Aorta (tissue), 5 donors: ENCODE data around the gene EGFL7. TPM values are rescaled to one million over a fixed set of nuclear protein-coding genes. Genes with fewer than 3 reads are reported as not detected.

Source experiments
- ATAC-seq: fragments of 200-7000 bp; cut with Tn5 transposase; one replicate; pipeline ENCODE4 v1.9.1; 2022; ENCODE audit warnings: moderate library complexity; ENCODE audit not compliant: low FRiP score
- DNase-seq, 2 donors: peaks; one replicate each; pipeline ENCODE4 v3.0.0-alpha.2; 2020
- H3K27ac ChIP-seq, 2 donors: one replicate each; pipeline ENCODE4 v1.5.1; 2013; ENCODE audit warnings: low read length in 2 of 2, mild to moderate bottlenecking in 2 of 2, moderate library complexity in 2 of 2, control low read depth in 1 of 2, inconsistent platforms in 1 of 2, low read depth in 1 of 2
- H3K27me3 ChIP-seq, 2 donors: one replicate each; pipeline ENCODE4 v1.6.1; 2013; ENCODE audit warnings: control low read depth in 1 of 2, low read length in 1 of 2, mild to moderate bottlenecking in 1 of 2, moderate library complexity in 1 of 2; ENCODE audit not compliant: insufficient read depth in 2 of 2, control insufficient read depth in 1 of 2
- H3K36me3 ChIP-seq, 2 donors: one replicate each; pipeline ENCODE4 v1.6.1; 2013; ENCODE audit warnings: control low read depth in 1 of 2, low read length in 1 of 2, mild to moderate bottlenecking in 1 of 2; ENCODE audit not compliant: insufficient read depth in 2 of 2, control insufficient read depth in 1 of 2
- H3K4me1 ChIP-seq, 2 donors: one replicate each; pipeline ENCODE4 v1.6.1; 2013; ENCODE audit warnings: low read length in 2 of 2, control low read depth in 1 of 2, mild to moderate bottlenecking in 1 of 2, moderate library complexity in 1 of 2; ENCODE audit not compliant: insufficient read depth in 2 of 2, control insufficient read depth in 1 of 2
- H3K4me3 ChIP-seq, 2 donors: one replicate each; pipeline ENCODE4 v1.5.1; 2013; ENCODE audit warnings: low read length in 2 of 2, control low read depth in 1 of 2, mild to moderate bottlenecking in 1 of 2
- H3K9me3 ChIP-seq: one replicate; pipeline ENCODE4 v1.6.1; 2013; ENCODE audit warnings: mild to moderate bottlenecking, low read length; ENCODE audit not compliant: control insufficient read depth
- WGBS, 2 donors: extraction: QIAGEN DNeasy Blood & Tissue Kit; methylation state at CpG; one replicate each; pipeline ENCODE4 v1.1.7; 2013; 5-methylcytosine and 5-hydroxymethylcytosine counted together
- intact Hi-C, 2 donors: fragments of 100-400 bp; cut with DNase I; formaldehyde crosslinking; loops; one replicate each; pipeline versions ENCODE4 v1.14.2 to v1.15.0; 2022
- polyA plus RNA-seq, 2 donors: library from polyadenylated mRNA; stranded (reverse); fragments of 200-250 nt; gene quantifications; one replicate each; pipeline ENCODE4 v1.2.3, GENCODE V29; 2013
- total RNA-seq, 2 donors: library from RNA; stranded (reverse); fragmentation: NEBNext Ultra II Directional; extraction: Animal tissue kit (Norgen Biotek cat#: 25700); gene quantifications; one replicate each; pipeline ENCODE4 v1.2.1, GENCODE V29; 2021
- donor health status: healthy with polysubstance abuse.
- donor health status: Bipolar disorder and iron deficiency.
- donor health status: DM: no; HTN: no; CAD: no.
- donor health status: DM: no; HTN: no; CAD: no.
- donor health status: DM: yes; HTN: yes; CAD: no.

Gene EGFL7
- total and polyA plus RNA-seq, 4 donors: 13.1 to 308 (median 55.3) TPM

DNA sequence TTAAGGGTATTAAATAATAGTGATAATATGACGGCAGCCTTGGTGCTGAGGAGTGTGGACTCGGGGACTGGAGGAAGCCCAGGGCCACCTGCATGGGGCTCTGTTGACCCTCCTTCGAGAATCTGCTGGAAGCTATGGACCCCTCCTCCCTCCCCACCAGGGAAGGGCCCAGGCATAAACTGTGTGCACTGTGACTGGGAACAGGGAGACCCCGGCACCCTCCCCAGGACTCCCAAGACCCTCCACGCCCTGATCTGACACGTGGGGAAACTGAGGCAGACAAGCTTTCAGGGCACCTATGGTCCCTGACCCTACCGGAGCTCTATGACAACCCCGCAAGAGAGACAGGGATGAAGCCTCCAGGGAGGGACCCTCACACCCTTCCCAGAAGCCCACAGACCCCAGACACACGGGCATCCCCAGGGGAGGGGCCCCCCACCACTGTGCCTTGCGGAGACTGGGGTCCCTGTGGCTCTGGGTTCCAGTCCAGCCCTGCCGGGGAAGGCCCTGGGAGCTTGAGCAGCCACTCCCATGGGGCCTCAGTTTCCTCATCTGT lies 6.5 kb upstream of the EGFL7 start:
- H3K27ac ChIP-seq: no peak overlapping the region
- intact Hi-C loops: no loop called here
- H3K4me3 ChIP-seq: no peak overlapping the region
- ATAC-seq (peak; percentile 13), DNase-seq (peak in 1 of 2 donors; percentile 44)
- no peaks in the 10 kb centered on the region for H3K27me3 ChIP-seq
- H3K36me3 ChIP-seq: no peaks in the 10 kb centered on the region
- no peaks in the 10 kb centered on the region for H3K4me1 ChIP-seq
- H3K9me3 ChIP-seq: no peaks in the 10 kb centered on the region
- WGBS, 2 donors: 67 to 68% methylated on average over 11 of the region's 11 CpGs

DNA sequence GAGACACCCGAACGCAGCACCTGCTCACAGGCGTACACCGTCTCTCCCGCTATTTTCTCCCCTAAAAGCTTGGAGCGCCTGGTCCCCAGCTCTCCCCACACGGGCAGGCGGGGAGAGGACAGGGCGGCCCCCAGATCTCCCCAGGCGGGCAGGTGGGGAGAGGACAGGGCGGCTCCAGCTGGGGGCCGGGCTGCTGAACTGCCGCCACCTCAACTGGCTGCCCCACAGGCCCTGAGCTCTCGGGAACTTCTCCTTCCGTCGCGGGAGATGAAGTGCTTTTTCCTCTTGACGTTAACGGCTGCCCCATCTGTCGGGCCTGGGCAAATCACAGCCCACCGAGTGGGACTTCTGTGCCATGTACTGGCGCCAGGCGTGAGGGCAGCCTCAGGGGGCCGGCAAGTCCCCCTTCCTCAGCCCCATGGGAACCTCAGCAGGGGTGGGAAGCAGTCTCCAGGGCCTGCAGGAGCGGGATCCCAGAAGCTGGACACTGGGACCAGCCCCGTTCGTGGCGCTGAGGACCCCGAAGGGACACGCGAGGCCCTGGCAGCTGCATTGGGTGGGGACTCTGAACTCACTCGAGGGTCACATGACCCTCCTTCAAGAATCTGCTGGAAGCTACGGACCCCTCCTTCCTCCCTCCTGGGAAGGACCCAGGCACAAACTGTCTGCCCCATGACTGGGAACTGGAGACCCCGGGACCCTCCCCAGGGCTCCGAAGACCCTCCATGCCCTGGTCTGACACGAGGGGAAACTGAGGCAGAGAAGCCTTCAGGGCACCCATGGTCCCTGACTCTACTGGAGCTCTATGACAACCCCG lies 5.7 kb upstream of the EGFL7 start:
- Histone ChIP-seq H3K27ac (no peak overlapping the region), H3K36me3 (no peaks in the 10 kb centered on the region), H3K9me3 (no peaks in the 10 kb centered on the region), H3K4me1 (no peaks in the 10 kb centered on the region), H3K27me3 (no peaks in the 10 kb centered on the region), H3K4me3 (no peak overlapping the region)
- intact Hi-C loops: no loop called here
- 67 to 68% methylated on average over 36 to 37 of the region's 37 CpGs for WGBS, 2 donors
- no peak for ATAC-seq
- peak in 1 of 2 donors; percentile 47 for DNase-seq

DNA sequence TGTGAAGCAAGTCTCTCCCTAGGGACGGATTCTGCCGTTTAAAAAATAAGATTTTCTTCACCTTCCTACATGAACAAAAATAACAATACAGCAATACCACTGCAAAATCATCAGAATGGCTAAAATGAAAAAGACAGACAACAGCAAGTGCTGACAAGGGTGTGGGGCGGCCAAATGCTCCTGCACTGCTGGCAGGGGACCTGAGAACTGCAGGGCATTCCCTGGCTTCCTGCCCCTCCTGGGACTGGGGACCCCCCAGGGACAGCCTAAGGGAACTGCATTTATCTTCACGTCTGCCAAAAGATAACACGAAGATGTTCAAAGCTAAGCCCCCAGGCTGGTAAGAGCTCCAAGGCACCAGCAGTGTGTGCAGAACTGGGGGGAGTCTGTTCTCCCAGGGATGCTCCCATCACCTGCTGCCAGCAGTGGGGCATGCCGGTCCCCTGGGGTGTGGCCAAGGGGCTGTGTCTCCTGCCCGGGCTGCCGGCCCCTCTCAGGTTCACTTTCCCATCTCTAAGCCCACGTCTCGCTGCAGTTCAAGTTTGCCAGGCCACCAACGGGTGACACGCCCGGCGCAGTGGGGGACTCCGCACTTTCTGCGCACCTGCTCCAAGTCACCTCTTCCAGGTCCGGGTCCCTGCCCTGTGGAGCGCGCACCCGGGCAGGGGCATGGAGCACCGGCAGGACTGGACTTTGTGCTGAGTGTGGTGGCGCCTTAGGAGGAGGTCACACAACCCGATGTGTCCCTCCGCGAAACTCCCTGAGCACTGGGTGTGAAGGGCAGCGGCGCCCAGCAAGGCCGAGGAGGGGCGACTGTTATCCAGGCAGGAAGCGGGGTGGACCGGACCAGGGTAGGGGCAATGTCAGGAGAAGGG lies 4.5 kb upstream of the EGFL7 start:
- H3K27ac ChIP-seq: no peak overlapping the region
- ATAC-seq: no peak
- H3K27me3 ChIP-seq: no peaks in the 10 kb centered on the region
- no peaks in the 10 kb centered on the region for H3K36me3 ChIP-seq
- no peak overlapping the region for H3K4me3 ChIP-seq
- no peaks in the 10 kb centered on the region for H3K9me3 ChIP-seq
- H3K4me1 ChIP-seq: no peaks in the 10 kb centered on the region
- intact Hi-C loops: no loop called here
- 76 to 77% methylated on average over 31 of the region's 31 CpGs for WGBS, 2 donors
- DNase-seq: no peak

DNA sequence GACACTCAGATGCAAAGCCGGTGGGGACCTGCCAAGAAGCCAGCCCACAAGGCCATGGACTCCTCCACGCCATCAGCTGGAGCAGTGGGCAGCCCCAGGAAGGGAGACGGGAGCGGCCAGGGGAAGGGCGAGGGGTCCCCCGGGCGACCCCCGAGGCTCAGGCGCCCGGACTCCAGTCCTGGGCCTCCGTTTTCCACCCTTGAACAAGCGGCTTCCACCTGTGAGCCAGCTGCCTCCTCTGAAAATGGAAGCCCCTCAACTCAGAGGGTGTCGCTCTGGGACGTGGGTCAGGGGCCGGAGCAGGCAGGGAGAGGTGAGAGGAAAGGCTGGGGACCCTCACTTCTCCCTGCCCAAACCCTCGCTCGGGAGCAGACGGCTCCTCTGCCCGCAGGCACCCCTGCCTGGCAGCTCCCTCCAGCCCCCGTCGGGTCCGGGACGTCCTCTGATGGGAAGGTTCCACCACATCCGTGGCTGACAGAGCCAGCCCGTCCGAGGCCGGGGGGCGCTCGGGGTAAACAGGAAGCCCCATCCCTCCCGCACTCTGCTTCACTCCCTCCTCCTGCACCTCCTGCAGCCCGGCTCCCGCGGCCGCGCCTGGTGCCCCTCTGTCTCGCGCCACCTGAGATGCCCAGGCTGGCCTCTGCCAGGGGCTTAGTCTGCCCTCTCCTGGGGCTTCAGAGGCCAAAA lies 3.7 kb upstream of the EGFL7 start:
- Histone ChIP-seq H3K4me3 (no peak overlapping the region), H3K9me3 (no peaks in the 10 kb centered on the region), H3K4me1 (no peaks in the 10 kb centered on the region), H3K36me3 (no peaks in the 10 kb centered on the region), H3K27me3 (no peaks in the 10 kb centered on the region), H3K27ac (no peak overlapping the region)
- WGBS, 2 donors: 56 to 58% methylated on average over 36 to 37 of the region's 37 CpGs
- DNase-seq: no peak
- no peak for ATAC-seq
- intact Hi-C loops: no loop called here

DNA sequence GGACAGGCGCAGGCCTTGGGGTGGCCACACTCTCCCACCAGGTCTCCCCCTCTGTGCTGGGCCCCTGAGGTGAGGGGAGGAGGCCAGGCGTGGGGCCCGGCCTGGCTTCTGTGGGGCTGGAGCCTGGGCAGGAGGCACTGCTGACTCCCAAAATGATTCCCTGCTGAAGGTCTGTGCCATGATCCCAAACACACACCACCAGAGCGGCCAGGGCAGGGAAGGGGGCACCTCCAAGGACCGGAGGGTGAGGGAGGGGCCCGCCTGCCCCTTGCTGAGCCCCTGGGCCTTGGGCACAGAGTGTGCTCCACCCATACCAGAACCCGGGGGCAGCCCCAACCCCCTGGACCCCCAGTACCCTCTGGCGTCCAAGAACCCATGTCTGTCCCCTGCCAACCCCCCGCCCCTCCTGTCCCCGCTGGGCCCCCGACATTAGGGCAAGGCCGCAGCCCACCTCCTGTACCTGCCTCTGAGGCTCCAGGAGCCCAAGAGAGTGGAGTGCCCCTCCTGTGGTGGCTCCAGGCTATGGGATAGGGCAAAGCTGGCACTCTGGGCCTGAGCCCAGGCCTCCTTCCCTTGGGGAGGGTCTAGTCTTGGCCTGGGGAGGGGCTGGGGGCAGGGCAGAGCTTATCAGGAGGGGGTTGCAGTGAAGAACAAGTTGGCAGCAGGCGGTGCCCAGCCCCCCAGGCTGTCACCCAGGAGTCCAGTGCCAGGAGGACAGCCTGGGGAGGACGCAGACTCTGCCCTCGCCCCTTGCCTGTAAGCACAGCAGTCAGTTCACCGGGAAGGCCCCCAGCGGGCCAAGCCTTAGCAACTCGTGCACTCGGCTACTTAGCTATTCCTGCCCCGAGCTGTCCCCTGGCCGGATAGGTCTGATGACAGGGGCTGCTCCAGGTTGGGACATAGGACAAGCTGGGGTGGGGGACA lies 2.6 kb upstream of the EGFL7 start:
- intact Hi-C loops: no loop called here
- ATAC-seq (no peak), DNase-seq (no peak)
- no peaks in the 10 kb centered on the region for H3K4me1 ChIP-seq
- no peaks in the 10 kb centered on the region for H3K9me3 ChIP-seq
- 82% methylated on average over 19 to 21 of the region's 21 CpGs for WGBS, 2 donors
- H3K27ac ChIP-seq: no peak overlapping the region
- no peaks in the 10 kb centered on the region for H3K36me3 ChIP-seq
- H3K4me3 ChIP-seq: no peak overlapping the region
- H3K27me3 ChIP-seq: no peaks in the 10 kb centered on the region

DNA sequence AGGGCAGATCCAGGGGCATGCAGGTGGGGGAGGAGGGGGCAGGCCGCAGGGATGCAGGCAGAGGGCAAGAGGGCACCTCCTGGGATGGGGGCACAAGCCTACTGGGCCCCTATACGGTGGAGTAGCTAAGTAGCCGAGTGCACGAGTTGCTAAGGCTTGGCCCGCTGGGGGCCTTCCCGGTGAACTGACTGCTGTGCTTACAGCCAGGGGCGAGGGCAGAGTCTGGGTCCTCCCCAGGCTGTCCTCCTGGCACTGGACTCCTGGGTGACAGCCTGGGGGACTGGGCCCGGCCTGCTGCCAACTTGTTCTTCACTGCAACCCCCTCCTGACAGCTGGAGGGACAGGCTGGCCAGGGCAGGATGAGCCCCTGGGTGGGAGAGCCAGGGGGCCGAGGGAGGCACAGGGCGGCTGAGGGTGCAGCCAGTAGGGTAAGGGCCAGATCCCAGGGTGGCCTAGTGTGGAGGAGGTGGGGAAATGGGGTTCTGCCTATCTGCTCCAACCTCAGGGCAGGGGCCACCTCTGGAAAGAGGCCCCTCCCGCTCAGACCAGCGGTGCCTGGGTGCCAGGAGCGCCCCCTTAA lies 1.7 kb upstream of the EGFL7 start:
- Histone ChIP-seq H3K27ac (no peak overlapping the region), H3K4me3 (no peak overlapping the region), H3K27me3 (no peaks in the 10 kb centered on the region)

DNA sequence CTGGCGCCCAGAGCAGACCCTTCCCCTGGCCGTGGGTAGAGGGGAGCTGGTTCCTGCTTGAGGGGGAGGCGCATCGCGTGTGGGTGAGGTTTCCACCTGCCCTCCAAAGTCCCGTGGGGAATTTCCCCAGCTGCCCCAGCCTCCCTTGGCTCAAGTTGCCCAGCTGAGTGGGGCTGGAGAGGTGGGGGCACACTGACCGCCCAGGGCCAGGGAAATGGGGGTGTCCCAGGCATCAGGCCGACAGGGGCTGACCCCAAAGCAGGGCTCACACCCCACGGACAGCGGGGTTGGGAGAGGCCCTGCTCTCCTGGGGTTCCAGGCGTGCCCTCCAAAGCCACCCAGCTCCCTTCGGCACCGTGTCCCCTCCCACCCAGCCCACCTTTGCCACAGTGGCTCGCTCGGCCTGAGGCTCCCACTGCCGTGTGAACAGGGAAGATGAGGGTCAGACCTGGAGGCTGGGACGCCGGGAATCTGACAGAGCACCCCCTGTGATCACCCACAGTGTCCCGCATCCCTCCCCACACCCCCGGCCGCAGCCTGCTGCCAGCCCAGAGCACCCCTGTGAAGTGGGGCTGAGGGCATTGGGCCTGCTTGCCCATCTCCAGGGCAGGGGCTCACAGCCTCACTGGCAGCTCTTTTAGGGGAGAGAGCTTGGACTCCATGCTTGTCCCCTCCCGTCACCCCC lies 933 bp upstream of the EGFL7 start:
- no peaks in the 10 kb centered on the region for H3K9me3 ChIP-seq
- H3K27ac ChIP-seq: no peak overlapping the region
- no peaks in the 10 kb centered on the region for H3K27me3 ChIP-seq
- ATAC-seq: no peak
- intact Hi-C loops: no loop called here
- 86 to 87% methylated on average over 21 to 22 of the region's 22 CpGs for WGBS, 2 donors
- H3K36me3 ChIP-seq: no peaks in the 10 kb centered on the region
- H3K4me3 ChIP-seq: no peak overlapping the region
- DNase-seq: no peak
- H3K4me1 ChIP-seq: no peaks in the 10 kb centered on the region

More for the DNA sequence above, 1.7 kb upstream of the EGFL7 start:
- ATAC-seq (no peak), DNase-seq (no peak)
- WGBS, 2 donors: 85 to 86% methylated on average over 13 of the region's 13 CpGs
- Histone ChIP-seq H3K4me1 (no peaks in the 10 kb centered on the region), H3K9me3 (no peaks in the 10 kb centered on the region), H3K36me3 (no peaks in the 10 kb centered on the region)
- intact Hi-C loops: no loop called here
